ENCODE measurements around the gene FBXO40. TPM values are rescaled to one million over a fixed set of nuclear protein-coding genes. Genes with fewer than 3 reads are reported as not detected.

The FBXO40 gene
- total RNA-seq, 1 donor from 2014 or later, result not detected

DNA sequence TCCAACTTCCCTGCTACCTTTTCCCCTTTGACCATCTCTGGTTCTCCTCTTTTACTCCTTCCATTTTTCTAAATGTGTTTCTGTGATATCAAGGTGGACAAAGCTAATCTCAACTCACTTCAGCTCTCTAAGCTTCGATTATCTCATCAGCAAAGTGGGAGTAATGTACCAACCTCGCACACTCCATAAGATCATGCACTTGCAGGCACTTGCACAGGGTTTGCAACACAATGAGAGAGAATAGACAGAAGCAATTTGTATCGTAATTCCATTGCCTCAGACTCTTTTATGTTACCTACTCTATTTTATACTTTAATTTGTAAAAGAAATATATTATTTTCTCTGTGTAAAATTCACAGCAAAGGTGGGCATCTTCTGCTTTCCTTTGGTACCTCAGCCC, 40.4 kb upstream of the FBXO40 start:
- Mint-ChIP-seq H3K27ac (ENCODE audit: unreplicated experiment) (peak overlapping the region; percentile 22), H3K4me3 (no peak overlapping the region), H3K36me3 (ENCODE audit: low read depth) (no peaks in the 10 kb centered on the region), H3K4me1 (peaks cover 22% of the 10 kb centered on the region), H3K9me3 (no peaks in the 10 kb centered on the region), H3K27me3 (ENCODE audit: low read depth) (no peaks in the 10 kb centered on the region)
- DNase-seq (ENCODE audit: low read depth, low spot score), result no peak
- TF ChIP-seq, protein P1, sequence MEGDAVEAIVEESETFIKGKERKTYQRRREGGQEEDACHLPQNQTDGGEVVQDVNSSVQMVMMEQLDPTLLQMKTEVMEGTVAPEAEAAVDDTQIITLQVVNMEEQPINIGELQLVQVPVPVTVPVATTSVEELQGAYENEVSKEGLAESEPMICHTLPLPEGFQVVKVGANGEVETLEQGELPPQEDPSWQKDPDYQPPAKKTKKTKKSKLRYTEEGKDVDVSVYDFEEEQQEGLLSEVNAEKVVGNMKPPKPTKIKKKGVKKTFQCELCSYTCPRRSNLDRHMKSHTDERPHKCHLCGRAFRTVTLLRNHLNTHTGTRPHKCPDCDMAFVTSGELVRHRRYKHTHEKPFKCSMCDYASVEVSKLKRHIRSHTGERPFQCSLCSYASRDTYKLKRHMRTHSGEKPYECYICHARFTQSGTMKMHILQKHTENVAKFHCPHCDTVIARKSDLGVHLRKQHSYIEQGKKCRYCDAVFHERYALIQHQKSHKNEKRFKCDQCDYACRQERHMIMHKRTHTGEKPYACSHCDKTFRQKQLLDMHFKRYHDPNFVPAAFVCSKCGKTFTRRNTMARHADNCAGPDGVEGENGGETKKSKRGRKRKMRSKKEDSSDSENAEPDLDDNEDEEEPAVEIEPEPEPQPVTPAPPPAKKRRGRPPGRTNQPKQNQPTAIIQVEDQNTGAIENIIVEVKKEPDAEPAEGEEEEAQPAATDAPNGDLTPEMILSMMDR (conservative IDR thresholded peaks at IDR 0.05), result no peak

DNA sequence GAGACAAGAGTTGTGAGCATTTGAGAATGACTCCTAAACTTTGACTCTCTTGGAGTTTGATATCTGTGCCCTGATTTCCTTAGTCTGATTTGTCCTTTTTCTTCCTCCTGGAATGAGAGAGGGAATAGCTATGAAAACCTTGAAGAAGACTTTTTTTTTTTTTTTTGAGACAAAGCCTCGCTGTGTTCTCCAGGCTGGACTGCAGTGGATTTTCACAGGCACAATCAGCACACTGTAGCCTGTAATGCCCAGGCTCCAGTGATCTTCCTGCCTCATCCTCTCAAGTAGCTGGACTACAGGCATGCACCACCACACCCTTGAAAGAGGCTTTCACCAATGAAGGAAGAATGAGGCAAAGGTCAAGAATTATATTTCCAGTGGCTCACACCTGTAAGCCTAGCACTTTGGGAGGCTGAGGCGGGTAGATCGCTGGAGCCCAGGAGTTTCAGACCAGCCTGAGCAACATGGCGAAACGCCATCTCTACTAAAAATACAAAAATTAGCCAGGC, 35.7 kb upstream of the FBXO40 start:
- no peak for DNase-seq (ENCODE audit: low read depth, low spot score)
- H3K36me3 Mint-ChIP-seq (ENCODE audit: low read depth), result no peaks in the 10 kb centered on the region
- H3K27me3 Mint-ChIP-seq (ENCODE audit: low read depth), result no peaks in the 10 kb centered on the region
- H3K27ac Mint-ChIP-seq (ENCODE audit: unreplicated experiment), result peak overlapping the region; percentile 86
- H3K4me1 Mint-ChIP-seq, result peaks cover 16% of the 10 kb centered on the region
- no peak overlapping the region for H3K4me3 Mint-ChIP-seq
- TF ChIP-seq, protein P1 (conservative IDR thresholded peaks at IDR 0.05), result no peak
- H3K9me3 Mint-ChIP-seq, result no peaks in the 10 kb centered on the region

- H3K4me3 Mint-ChIP-seq, result no peak overlapping the region
- H3K27me3 Mint-ChIP-seq (ENCODE audit: low read depth), result no peaks in the 10 kb centered on the region
- H3K36me3 Mint-ChIP-seq (ENCODE audit: low read depth), result no peaks in the 10 kb centered on the region
Measured at GRCh38 chr3:121562148-121562547, 31.0 kb upstream of the FBXO40 start.

GRCh38 chr3:121566773-121567172, 26.4 kb upstream of the FBXO40 start:
- no peak for DNase-seq (ENCODE audit: low read depth, low spot score)
- no peaks in the 10 kb centered on the region for H3K36me3 Mint-ChIP-seq (ENCODE audit: low read depth)
- no peaks in the 10 kb centered on the region for H3K27me3 Mint-ChIP-seq (ENCODE audit: low read depth)
- no peak overlapping the region for H3K4me3 Mint-ChIP-seq
- H3K9me3 Mint-ChIP-seq, result no peaks in the 10 kb centered on the region
- TF ChIP-seq, protein P1 (conservative IDR thresholded peaks at IDR 0.05), result no peak
- no peaks in the 10 kb centered on the region for H3K4me1 Mint-ChIP-seq
- H3K27ac Mint-ChIP-seq (ENCODE audit: unreplicated experiment), result no peak overlapping the region

More at GRCh38 chr3:121562148-121562547, 31.0 kb upstream of the FBXO40 start:
- no peaks in the 10 kb centered on the region for H3K9me3 Mint-ChIP-seq
- H3K27ac Mint-ChIP-seq (ENCODE audit: unreplicated experiment), result no peak overlapping the region
- TF ChIP-seq, protein P1 (conservative IDR thresholded peaks at IDR 0.05), result no peak
- H3K4me1 Mint-ChIP-seq, result peaks cover 5% of the 10 kb centered on the region
- DNase-seq (ENCODE audit: low read depth, low spot score), result no peak

GRCh38 chr3:121567649-121568048, 25.5 kb upstream of the FBXO40 start, which contains the start of gene ARGFX:
Gene ARGFX, plus strand, starts transcription at chr3:121567949. Its CDS starts 2,765 bp downstream, at chr3:121570714.
- no peaks in the 10 kb centered on the region for H3K9me3 Mint-ChIP-seq
- TF ChIP-seq, protein P1 (conservative IDR thresholded peaks at IDR 0.05), result no peak
- no peak within 1 kb of the TSS for H3K4me3 Mint-ChIP-seq
- no peak for DNase-seq (ENCODE audit: low read depth, low spot score)
- no peaks in the 10 kb centered on the region for H3K36me3 Mint-ChIP-seq (ENCODE audit: low read depth)
- no peaks in the 10 kb centered on the region for H3K27me3 Mint-ChIP-seq (ENCODE audit: low read depth)
- no peak within 1 kb of the TSS for H3K27ac Mint-ChIP-seq (ENCODE audit: unreplicated experiment)
- H3K4me1 Mint-ChIP-seq, result no peaks in the 10 kb centered on the region
